ENCODE data around the gene ZNF566. TPM values are rescaled to one million over a fixed set of nuclear protein-coding genes. Genes with fewer than 3 reads are reported as not detected.
"Not testable (repeated sequence)": the region's sequence is repeated elsewhere in the genome, so short reads cannot be mapped to it uniquely, and the experiment has no call there.

ZNF566 gene
- total and polyA plus RNA-seq, 2 donors (not counting 1 experiment from before 2014, with no cell fraction given) = 9.1 to 26.6 TPM

DNA sequence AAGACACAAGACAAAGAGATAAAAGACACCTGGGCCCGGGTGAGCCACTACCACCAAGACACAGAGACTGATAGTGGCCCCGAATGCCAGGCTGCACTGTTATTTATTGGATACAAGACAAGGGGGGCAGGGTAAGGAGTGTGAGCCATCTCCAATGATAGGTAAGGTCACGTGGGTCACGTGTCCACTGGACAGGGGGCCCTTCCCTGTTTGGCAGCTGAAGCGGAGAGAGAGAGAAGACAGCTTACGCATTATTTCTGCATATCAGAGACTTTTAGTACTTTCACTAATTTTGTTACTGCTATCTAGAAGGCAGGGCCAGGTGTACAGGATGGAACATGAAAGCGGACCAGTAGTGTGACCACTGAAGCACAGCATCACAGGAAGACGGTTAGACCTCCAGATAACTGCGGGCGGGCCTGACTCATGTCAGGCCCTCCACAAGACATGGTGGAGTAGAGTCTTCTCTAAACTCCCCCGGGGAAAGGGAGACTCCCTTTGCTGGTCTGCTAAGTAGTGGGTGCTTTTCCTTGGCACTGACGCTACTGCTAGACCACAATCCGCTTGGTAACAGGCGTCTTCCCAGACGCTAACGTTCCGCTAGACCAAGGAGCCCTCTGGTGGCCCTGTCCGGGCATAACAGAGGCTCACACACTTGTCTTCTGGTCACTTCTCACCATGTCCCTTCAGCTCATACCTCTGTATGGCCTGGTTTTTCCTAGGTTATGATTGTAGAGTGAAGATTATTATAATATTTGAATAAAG is 3.5 kb upstream of the ZNF566 start:
- Histone ChIP-seq H3K4me1 (ENCODE audit: control insufficient read depth in 2 of 2, insufficient read depth in 2 of 2, low read length in 2 of 2) (peaks cover 16 to 30% of the 10 kb centered on the region in 2 donors), H3K9ac (ENCODE audit: low read length) (peak overlapping the region; percentile 39), H3K9me3 (ENCODE audit: control extremely low read depth in 1 of 3, control insufficient read depth in 2 of 3, insufficient read depth in 1 of 3, low read length in 2 of 3) (peaks cover 0 to 35% (median 1%) of the 10 kb centered on the region in 3 donors), H3K4me2 (replicated peaks; ENCODE audit: low read depth, low read length, poor library complexity, severe bottlenecking) (peak overlapping the region; percentile 55), H3K4me3 (ENCODE audit: control extremely low read depth in 1 of 5, extremely low read depth in 1 of 5, insufficient read depth in 1 of 5, low read depth in 2 of 5, low read length in 4 of 5) (peak overlapping the region in 4 of 5 experiments; percentile 24 to 38 (median 30)), H3K27ac (ENCODE audit: low read length in 2 of 2) (peak overlapping the region; percentile 43 to 65), H2AFZ (ENCODE audit: insufficient read depth, low read depth, low read length, poor library complexity, severe bottlenecking) (peak overlapping the region; percentile 69)
- WGBS (ENCODE audit: insufficient coverage) = 57% methylated on average over 6 of the region's 18 CpGs
- H4K20me1 ChIP-seq (ENCODE audit: control insufficient read depth, insufficient read depth, low read length, poor library complexity, severe bottlenecking); ATAC-seq (ENCODE audit: low read depth); H3K27me3 Mint-ChIP-seq; H3K27me3 ChIP-seq (replicated peaks in 1 of 4; ENCODE audit: control extremely low read depth in 1 of 4, control insufficient read depth in 3 of 4, insufficient read depth in 4 of 4, low read length in 3 of 4); H3K9me3 Mint-ChIP-seq (ENCODE audit: insufficient read depth); H3K36me3 ChIP-seq (replicated peaks in 1 of 2; ENCODE audit: control extremely low read depth in 1 of 2, control insufficient read depth in 1 of 2, extremely low read depth in 1 of 2, insufficient read depth in 2 of 2, low read length in 1 of 2); POLR2A ChIA-PET; H3K79me2 ChIP-seq (ENCODE audit: control insufficient read depth, insufficient read depth, low read length): not testable (repeated sequence)
- TF ChIP-seq, protein P1, sequence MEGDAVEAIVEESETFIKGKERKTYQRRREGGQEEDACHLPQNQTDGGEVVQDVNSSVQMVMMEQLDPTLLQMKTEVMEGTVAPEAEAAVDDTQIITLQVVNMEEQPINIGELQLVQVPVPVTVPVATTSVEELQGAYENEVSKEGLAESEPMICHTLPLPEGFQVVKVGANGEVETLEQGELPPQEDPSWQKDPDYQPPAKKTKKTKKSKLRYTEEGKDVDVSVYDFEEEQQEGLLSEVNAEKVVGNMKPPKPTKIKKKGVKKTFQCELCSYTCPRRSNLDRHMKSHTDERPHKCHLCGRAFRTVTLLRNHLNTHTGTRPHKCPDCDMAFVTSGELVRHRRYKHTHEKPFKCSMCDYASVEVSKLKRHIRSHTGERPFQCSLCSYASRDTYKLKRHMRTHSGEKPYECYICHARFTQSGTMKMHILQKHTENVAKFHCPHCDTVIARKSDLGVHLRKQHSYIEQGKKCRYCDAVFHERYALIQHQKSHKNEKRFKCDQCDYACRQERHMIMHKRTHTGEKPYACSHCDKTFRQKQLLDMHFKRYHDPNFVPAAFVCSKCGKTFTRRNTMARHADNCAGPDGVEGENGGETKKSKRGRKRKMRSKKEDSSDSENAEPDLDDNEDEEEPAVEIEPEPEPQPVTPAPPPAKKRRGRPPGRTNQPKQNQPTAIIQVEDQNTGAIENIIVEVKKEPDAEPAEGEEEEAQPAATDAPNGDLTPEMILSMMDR (IDR thresholded peaks at IDR 0.05) = peak; percentile 79
- H3K4me1 Mint-ChIP-seq = peaks cover 33% of the 10 kb centered on the region
- H3K4me3 Mint-ChIP-seq = peak overlapping the region; percentile 83
- H3K27ac Mint-ChIP-seq = peak overlapping the region; percentile 93
- peak; percentile 83 for DNase-seq
- intact Hi-C loops (cut with micrococcal nuclease) = loop anchor here (1.0 to 2.0 kb wide), 3 partner anchors 75 to 366 kb away; partner anchors contain the start of gene ZFP82
- CTCF ChIA-PET = interaction anchor here (0.6 to 2.1 kb wide), 8 partner anchors 9 to 278 kb away, joined by 3 to 6 read pairs (median 3); partner anchors contain the start of genes ZNF146 and ZNF565

DNA sequence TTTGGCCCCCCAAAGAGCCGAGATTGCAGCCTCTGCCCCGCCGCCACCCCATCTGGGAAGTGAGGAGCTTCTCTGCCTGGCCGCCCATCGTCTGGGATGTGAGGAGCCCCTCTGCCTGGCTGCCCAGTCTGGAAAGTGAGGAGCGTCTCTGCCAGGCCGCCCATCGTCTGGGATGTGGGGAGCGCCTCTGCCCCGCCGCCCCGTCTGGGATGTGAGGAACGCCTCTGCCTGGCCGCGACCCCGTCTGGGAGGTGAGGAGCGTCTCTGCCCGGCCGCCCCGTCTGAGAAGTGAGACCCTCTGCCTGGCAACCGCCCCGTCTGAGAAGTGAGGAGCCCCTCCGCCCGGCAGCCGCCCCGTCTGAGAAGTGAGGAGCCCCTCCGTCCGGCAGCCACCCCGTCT is 1.5 kb upstream of the ZNF566 start:
- POLR2A ChIA-PET = interaction anchor here (0.7 to 2.9 kb wide), 3 partner anchors 38 to 74 kb away, joined by 3 to 25 read pairs (median 10); partner anchors contain the start of genes ZFP82 and ZNF260

More for the DNA sequence above, 1.5 kb upstream of the ZNF566 start:
- DNase-seq; H3K4me2 ChIP-seq (replicated peaks; ENCODE audit: low read depth, low read length, poor library complexity, severe bottlenecking); H3K27me3 Mint-ChIP-seq; H3K36me3 ChIP-seq (replicated peaks in 1 of 2; ENCODE audit: control extremely low read depth in 1 of 2, control insufficient read depth in 1 of 2, extremely low read depth in 1 of 2, insufficient read depth in 2 of 2, low read length in 1 of 2); CTCF ChIA-PET; H4K20me1 ChIP-seq (ENCODE audit: control insufficient read depth, insufficient read depth, low read length, poor library complexity, severe bottlenecking); intact Hi-C loops (cut with micrococcal nuclease); H3K27me3 ChIP-seq (replicated peaks in 1 of 4; ENCODE audit: control extremely low read depth in 1 of 4, control insufficient read depth in 3 of 4, insufficient read depth in 4 of 4, low read length in 3 of 4); H2AFZ ChIP-seq (ENCODE audit: insufficient read depth, low read depth, low read length, poor library complexity, severe bottlenecking); H3K9me3 Mint-ChIP-seq (ENCODE audit: insufficient read depth); ATAC-seq (ENCODE audit: low read depth); H3K9ac ChIP-seq (ENCODE audit: low read length): not testable (repeated sequence)
- H3K79me2 ChIP-seq (ENCODE audit: control insufficient read depth, insufficient read depth, low read length) = peaks cover 15% of the 10 kb centered on the region
- H3K27ac ChIP-seq (ENCODE audit: low read length in 2 of 2) = peak overlapping the region; percentile 29 to 39
- 86% methylated on average over 8 of the region's 29 CpGs for WGBS (ENCODE audit: insufficient coverage)
- H3K4me1 Mint-ChIP-seq = peaks cover 40% of the 10 kb centered on the region
- H3K4me3 Mint-ChIP-seq = peak overlapping the region; percentile 99
- peak overlapping the region; percentile 99 for H3K27ac Mint-ChIP-seq
- peaks cover 0 to 24% (median 1%) of the 10 kb centered on the region in 3 donors for H3K9me3 ChIP-seq (ENCODE audit: control extremely low read depth in 1 of 3, control insufficient read depth in 2 of 3, insufficient read depth in 1 of 3, low read length in 2 of 3)
- peaks cover 16 to 30% of the 10 kb centered on the region in 2 donors for H3K4me1 ChIP-seq (ENCODE audit: control insufficient read depth in 2 of 2, insufficient read depth in 2 of 2, low read length in 2 of 2)
- H3K4me3 ChIP-seq (ENCODE audit: control extremely low read depth in 1 of 5, extremely low read depth in 1 of 5, insufficient read depth in 1 of 5, low read depth in 2 of 5, low read length in 4 of 5) = peak overlapping the region in 1 of 5 experiments; percentile 12
